Activated CD4-positive, alpha-beta T cell treated with anti-CD3 and anti-CD28 coated beads, Interleukin-2, Interleukin-4, amounts not matched to agents 100 ng/mL and 50 ng/mL, durations not matched to agents 16 hours and 8 hours (primary cell): ENCODE measurements around the gene PLCD1.

Experiments used
- DNase-seq: peaks from one replicate; pipeline ENCODE4 v3.0.0-alpha.2; 2020; ENCODE audit warnings: low spot score

Gene PLCD1

DNA sequence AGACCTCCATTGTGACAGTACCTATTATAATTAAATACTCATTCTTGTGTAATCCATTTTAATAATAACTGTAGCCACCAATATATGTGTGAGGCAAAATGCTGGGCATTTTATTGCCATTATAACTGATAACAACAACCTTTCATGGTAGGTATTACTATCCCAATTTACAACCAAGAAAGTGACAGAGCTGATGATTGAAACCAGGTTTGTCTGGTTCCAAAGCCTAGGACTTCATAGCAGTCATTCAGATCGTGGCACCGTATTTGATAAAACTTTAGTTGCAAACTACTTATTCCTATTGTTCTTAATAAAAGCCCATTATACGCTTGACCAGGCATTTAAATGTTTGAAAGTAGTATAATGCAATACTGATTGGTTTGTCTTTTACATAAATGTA lies 65.3 kb downstream of the PLCD1 start:
- no peak for DNase-seq

GRCh38 chr3:37963635-37964034 lies 65.8 kb downstream of the PLCD1 start:
- DNase-seq: no peak

DNA sequence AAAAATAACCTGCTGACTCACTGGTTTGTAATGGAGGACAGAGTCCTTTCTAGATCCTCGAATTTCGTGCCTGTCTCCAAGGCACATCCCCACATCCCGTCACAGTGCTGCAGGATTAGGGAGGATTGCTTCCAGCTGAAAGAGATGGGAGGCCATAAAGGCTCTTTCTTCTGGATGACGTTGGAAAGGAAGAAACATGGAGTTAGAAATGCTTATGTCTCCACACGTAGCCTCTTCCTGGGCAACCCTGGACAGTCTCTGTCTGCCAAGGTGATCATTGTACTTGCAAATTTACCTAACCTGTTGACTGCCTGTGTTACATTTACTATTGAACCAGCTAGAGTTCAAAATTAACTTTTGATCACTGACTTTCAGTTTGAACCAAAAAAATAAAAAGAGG lies 66.4 kb downstream of the PLCD1 start:
- no peak for DNase-seq

DNA sequence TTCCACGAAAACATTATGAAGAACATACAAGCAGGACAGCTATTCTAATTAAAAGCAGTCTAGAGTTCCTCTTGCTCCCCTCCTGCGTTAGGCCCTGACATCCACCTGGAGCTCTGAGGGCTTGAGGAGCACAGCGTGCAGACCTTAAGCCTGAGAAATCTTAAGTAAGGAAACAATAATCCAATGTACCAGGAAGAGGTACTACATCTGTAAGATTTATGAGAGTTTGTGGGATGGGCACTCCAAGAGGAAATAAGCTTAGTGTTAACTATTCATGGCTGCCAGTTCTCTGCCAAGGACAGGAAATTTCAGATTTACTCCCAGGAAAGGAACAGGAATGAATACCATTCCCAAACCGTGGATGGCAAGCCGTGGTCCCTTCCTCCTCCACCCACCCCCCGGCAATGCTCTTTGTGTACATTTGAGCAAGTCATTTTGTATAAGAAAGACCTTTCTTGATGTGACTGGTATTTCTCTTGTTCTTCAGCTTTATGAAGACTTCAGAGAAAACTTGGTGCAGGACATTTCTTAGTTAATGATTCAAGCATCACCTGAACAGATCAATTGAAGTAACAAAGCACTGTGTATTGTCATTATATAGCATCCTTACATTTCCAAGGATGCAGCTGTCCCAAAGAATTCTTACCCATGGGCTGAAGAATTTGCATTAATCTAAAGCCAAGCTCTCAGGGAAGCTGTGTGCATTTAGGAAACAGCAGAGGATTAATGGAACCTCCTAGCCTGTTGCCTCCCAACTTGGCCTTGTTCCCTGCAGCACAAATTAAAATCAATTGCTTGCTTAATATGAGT lies 67.6 kb downstream of the PLCD1 start:
- no peak for DNase-seq

- DNase-seq: no peak
These were observed 71.9 kb downstream of the PLCD1 start for GRCh38 chr3:37957539-37957936.
